22Rv1 (cell line): ENCODE data around the gene GREM2.

ENCODE experiments used
- H3K27ac ChIP-seq: fragments of 450-650 bp; 2 replicates; pipeline ENCODE4 v1.5.1; 2017
- CTCF ChIP-seq: fragments of 450-650 bp; IDR thresholded peaks from 2 replicates; pipeline ENCODE4 v1.5.1; 2017; ENCODE audit warnings: mild to moderate bottlenecking
- ZFX ChIP-seq: fragments of 450-650 bp; IDR thresholded peaks from 2 replicates; pipeline ENCODE4 v1.6.1; 2017; ENCODE audit warnings: antibody characterized with exemption, borderline replicate concordance

GREM2 gene

GRCh38 chr1:240646571-240647240, 34.8 kb upstream of the GREM2 start:
- TF ChIP-seq CTCF: no peak
- no peak for TF ChIP-seq ZFX
- no peak overlapping the region for H3K27ac ChIP-seq

DNA sequence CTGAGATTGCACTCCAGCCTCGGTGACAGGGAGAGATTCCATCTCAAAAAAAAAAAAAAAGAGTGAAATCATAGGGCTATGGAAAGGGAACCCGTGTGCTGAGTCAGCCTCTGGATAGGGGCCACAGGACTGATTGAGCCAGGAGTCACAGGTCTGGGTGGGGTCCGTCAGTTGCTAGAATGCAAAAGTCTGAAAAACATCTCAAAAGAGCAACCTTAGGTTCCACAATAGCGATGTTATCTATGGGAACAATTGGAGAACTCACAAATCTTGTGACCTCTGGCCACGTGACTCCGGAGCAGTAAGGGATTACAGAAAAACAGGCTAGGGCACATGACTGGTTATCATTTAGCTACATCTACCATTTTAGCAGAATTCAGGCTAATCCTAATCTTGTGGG, 32.8 kb upstream of the GREM2 start:
- H3K27ac ChIP-seq: no peak overlapping the region
- no peak for TF ChIP-seq CTCF
- TF ChIP-seq ZFX: no peak

DNA sequence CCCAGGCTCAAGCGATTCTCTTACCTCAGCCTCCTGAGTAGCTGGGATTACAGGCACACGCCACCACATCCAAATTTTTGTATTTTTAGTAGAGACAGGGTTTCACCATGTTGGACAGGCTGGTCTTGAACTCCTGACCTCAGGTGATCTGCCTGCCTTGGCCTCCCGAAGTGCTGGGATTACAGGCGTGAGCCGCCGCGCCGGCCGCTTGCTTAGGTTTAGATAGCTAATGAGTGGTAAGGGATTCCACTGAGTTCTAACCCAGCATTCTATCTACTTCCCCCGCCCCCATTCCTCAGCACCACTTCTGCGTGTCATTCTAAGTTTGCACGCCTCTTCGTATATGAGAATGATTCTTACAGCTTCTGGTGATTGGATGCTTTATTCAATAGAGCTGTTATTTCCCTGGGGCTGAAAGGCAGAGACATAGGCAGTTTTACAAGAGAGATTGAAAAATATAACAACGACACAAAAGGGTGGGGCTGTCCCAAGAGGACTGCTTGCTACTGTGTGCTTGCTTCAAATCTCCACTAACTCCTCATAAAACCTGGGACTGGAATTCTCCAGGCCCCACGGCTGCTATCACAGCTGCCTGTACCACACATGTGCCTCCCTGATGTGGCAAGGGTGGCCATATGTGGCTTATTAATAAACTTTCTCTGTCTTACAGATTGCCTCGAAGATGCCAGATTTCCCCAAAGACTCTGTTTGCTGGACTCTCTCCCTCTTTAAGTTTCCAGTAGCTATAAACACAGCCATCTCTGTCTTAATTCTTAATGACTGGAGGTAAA, 23.7 kb upstream of the GREM2 start:
- TF ChIP-seq CTCF (no peak), ZFX (no peak)
- H3K27ac ChIP-seq: no peak overlapping the region

- no peak for TF ChIP-seq CTCF
- TF ChIP-seq ZFX: no peak
- no peak overlapping the region for H3K27ac ChIP-seq
These were observed 18.5 kb upstream of the GREM2 start for GRCh38 chr1:240630409-240630808.

GRCh38 chr1:240621249-240621648, 9.3 kb upstream of the GREM2 start:
- TF ChIP-seq CTCF (no peak), ZFX (no peak)
- no peak overlapping the region for H3K27ac ChIP-seq

DNA sequence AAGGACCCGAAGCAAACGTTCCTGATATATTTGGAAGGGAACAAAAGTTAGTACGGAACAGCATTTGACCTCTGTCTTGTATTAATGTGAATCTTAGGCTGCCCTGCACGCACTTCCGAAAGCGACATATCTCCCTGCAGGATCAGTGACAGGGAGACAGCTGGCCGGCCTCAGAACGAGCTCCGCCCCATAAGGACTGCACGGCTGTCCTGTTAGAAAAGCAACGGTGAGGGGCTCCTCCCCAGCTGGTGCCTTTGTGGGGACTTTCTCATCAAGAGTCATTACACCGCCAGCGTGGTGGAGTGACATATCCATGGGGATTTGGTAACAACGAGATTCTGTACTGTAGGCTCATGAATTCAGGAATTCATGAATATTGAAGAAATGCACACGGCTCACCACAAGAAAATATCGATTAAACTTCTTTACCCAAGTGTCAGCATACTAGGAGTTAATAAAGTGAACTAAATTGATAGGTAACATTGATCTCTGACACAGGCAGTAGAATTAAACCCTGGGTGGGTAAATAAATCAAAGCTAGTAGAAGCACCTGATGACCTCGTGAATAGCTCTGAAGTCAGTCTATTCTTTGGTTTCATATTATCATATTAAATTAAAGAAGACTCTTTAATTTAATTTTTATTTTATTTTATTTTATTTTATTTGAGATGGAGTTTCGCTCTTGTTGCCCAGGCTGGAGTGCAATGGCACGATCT, 8.1 kb upstream of the GREM2 start:
- no peak overlapping the region for H3K27ac ChIP-seq
- no peak for TF ChIP-seq ZFX
- TF ChIP-seq CTCF: no peak

GRCh38 chr1:240619357-240619756, 7.4 kb upstream of the GREM2 start:
- TF ChIP-seq ZFX (no peak), CTCF (no peak)
- H3K27ac ChIP-seq: no peak overlapping the region
